WTC11 (cell line): ENCODE results near the gene NSMF.

Source experiments
- CREM ChIP-seq: sonication (generic); formaldehyde crosslinking; IDR thresholded peaks from 2 replicates; pipeline ENCODE4 v1.8.1; 2022; ENCODE audit warnings: mild to moderate bottlenecking, missing genetic modification reagents, moderate library complexity
- FOXP1 ChIP-seq: sonication (generic); formaldehyde crosslinking; IDR thresholded peaks from 2 replicates; pipeline ENCODE4 v1.8.0; 2022; ENCODE audit warnings: missing genetic modification reagents, mild to moderate bottlenecking, moderate library complexity, borderline replicate concordance
- NFATC4 ChIP-seq: fragments of 250-450 bp; sonication (Bioruptor Pico); IDR thresholded peaks from 2 replicates; pipeline ENCODE4 v1.9.0; 2021; ENCODE audit warnings: mild to moderate bottlenecking
- TEAD4 ChIP-seq: sonication (generic); formaldehyde crosslinking; IDR thresholded peaks from 2 replicates; pipeline ENCODE4 v1.8.0; 2022; ENCODE audit warnings: mild to moderate bottlenecking, missing genetic modification reagents
- TF ChIP-seq, protein P1 (sequence below): fragments of 200-600 bp; IDR thresholded peaks from 2 replicates; pipeline ENCODE4 v1.8.0; 2022; ENCODE audit warnings: antibody characterized with exemption
- TF ChIP-seq, protein P2 (sequence below): sonication (generic); formaldehyde crosslinking; conservative IDR thresholded peaks from 2 replicates; pipeline ENCODE4 v1.8.1; 2022; ENCODE audit warnings: mild to moderate bottlenecking, missing genetic modification reagents
- TF ChIP-seq, protein P3 (sequence below): sonication (generic); formaldehyde crosslinking; IDR thresholded peaks from 2 replicates; pipeline ENCODE4 v1.8.0; 2022; ENCODE audit warnings: mild to moderate bottlenecking, missing genetic modification reagents
- TF ChIP-seq, protein P4 (sequence below): sonication (generic); formaldehyde crosslinking; IDR thresholded peaks from 2 replicates; pipeline ENCODE4 v1.8.1; 2022; ENCODE audit warnings: low read depth, mild to moderate bottlenecking, moderate library complexity, missing genetic modification reagents, borderline replicate concordance
- TF ChIP-seq, protein P5 (sequence below): sonication (generic); formaldehyde crosslinking; IDR thresholded peaks from 2 replicates; pipeline ENCODE4 v1.8.0; 2022; ENCODE audit warnings: missing genetic modification reagents
- TF ChIP-seq, protein P6 (sequence below): sonication (generic); formaldehyde crosslinking; IDR thresholded peaks from 2 replicates; pipeline ENCODE4 v1.8.1; 2023; ENCODE audit warnings: mild to moderate bottlenecking, missing genetic modification reagents, borderline replicate concordance

DNA sequence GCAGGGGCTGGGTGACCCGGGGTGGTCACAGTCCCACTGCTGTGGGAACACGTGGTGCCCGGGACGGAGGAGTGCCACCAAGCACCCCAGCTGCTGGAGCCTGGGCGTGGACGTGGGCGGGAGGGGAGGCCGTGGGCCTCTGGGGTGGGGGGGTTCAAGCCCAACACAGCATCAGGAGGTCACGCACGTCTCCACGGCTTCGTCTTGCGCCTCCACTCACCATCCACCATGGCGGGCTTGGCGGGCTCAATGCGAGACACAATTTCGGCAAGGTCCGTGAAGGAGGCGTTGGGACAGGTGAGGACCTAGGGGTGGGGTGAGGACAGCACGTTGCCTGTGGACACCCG, 2.2 kb upstream of the NSMF start:
- TF ChIP-seq, protein P1, sequence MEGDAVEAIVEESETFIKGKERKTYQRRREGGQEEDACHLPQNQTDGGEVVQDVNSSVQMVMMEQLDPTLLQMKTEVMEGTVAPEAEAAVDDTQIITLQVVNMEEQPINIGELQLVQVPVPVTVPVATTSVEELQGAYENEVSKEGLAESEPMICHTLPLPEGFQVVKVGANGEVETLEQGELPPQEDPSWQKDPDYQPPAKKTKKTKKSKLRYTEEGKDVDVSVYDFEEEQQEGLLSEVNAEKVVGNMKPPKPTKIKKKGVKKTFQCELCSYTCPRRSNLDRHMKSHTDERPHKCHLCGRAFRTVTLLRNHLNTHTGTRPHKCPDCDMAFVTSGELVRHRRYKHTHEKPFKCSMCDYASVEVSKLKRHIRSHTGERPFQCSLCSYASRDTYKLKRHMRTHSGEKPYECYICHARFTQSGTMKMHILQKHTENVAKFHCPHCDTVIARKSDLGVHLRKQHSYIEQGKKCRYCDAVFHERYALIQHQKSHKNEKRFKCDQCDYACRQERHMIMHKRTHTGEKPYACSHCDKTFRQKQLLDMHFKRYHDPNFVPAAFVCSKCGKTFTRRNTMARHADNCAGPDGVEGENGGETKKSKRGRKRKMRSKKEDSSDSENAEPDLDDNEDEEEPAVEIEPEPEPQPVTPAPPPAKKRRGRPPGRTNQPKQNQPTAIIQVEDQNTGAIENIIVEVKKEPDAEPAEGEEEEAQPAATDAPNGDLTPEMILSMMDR: no peak
- TF ChIP-seq, protein P2, sequence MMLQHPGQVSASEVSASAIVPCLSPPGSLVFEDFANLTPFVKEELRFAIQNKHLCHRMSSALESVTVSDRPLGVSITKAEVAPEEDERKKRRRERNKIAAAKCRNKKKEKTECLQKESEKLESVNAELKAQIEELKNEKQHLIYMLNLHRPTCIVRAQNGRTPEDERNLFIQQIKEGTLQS (CRISPR knock-in tag): no peak
- TF ChIP-seq FOXP1 (CRISPR knock-in tag) (no peak), TEAD4 (CRISPR knock-in tag) (no peak), NFATC4 (CRISPR knock-in tag) (no peak), CREM (CRISPR knock-in tag) (no peak)
- TF ChIP-seq, protein P3, sequence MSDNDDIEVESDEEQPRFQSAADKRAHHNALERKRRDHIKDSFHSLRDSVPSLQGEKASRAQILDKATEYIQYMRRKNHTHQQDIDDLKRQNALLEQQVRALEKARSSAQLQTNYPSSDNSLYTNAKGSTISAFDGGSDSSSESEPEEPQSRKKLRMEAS (CRISPR knock-in tag): no peak
- TF ChIP-seq, protein P4, sequence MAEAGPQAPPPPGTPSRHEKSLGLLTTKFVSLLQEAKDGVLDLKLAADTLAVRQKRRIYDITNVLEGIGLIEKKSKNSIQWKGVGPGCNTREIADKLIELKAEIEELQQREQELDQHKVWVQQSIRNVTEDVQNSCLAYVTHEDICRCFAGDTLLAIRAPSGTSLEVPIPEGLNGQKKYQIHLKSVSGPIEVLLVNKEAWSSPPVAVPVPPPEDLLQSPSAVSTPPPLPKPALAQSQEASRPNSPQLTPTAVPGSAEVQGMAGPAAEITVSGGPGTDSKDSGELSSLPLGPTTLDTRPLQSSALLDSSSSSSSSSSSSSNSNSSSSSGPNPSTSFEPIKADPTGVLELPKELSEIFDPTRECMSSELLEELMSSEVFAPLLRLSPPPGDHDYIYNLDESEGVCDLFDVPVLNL: no peak
- TF ChIP-seq, protein P5, sequence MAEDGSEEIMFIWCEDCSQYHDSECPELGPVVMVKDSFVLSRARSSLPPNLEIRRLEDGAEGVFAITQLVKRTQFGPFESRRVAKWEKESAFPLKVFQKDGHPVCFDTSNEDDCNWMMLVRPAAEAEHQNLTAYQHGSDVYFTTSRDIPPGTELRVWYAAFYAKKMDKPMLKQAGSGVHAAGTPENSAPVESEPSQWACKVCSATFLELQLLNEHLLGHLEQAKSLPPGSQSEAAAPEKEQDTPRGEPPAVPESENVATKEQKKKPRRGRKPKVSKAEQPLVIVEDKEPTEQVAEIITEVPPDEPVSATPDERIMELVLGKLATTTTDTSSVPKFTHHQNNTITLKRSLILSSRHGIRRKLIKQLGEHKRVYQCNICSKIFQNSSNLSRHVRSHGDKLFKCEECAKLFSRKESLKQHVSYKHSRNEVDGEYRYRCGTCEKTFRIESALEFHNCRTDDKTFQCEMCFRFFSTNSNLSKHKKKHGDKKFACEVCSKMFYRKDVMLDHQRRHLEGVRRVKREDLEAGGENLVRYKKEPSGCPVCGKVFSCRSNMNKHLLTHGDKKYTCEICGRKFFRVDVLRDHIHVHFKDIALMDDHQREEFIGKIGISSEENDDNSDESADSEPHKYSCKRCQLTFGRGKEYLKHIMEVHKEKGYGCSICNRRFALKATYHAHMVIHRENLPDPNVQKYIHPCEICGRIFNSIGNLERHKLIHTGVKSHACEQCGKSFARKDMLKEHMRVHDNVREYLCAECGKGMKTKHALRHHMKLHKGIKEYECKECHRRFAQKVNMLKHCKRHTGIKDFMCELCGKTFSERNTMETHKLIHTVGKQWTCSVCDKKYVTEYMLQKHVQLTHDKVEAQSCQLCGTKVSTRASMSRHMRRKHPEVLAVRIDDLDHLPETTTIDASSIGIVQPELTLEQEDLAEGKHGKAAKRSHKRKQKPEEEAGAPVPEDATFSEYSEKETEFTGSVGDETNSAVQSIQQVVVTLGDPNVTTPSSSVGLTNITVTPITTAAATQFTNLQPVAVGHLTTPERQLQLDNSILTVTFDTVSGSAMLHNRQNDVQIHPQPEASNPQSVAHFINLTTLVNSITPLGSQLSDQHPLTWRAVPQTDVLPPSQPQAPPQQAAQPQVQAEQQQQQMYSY (CRISPR knock-in tag): no peak
- TF ChIP-seq, protein P6, sequence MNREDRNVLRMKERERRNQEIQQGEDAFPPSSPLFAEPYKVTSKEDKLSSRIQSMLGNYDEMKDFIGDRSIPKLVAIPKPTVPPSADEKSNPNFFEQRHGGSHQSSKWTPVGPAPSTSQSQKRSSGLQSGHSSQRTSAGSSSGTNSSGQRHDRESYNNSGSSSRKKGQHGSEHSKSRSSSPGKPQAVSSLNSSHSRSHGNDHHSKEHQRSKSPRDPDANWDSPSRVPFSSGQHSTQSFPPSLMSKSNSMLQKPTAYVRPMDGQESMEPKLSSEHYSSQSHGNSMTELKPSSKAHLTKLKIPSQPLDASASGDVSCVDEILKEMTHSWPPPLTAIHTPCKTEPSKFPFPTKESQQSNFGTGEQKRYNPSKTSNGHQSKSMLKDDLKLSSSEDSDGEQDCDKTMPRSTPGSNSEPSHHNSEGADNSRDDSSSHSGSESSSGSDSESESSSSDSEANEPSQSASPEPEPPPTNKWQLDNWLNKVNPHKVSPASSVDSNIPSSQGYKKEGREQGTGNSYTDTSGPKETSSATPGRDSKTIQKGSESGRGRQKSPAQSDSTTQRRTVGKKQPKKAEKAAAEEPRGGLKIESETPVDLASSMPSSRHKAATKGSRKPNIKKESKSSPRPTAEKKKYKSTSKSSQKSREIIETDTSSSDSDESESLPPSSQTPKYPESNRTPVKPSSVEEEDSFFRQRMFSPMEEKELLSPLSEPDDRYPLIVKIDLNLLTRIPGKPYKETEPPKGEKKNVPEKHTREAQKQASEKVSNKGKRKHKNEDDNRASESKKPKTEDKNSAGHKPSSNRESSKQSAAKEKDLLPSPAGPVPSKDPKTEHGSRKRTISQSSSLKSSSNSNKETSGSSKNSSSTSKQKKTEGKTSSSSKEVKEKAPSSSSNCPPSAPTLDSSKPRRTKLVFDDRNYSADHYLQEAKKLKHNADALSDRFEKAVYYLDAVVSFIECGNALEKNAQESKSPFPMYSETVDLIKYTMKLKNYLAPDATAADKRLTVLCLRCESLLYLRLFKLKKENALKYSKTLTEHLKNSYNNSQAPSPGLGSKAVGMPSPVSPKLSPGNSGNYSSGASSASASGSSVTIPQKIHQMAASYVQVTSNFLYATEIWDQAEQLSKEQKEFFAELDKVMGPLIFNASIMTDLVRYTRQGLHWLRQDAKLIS (CRISPR knock-in tag): no peak
